ENCODE results near the gene AARS2. TPM values are rescaled to one million over a fixed set of nuclear protein-coding genes. Genes with fewer than 3 reads are reported as not detected.

The AARS2 gene
- total and polyA plus RNA-seq, 9 of the 15 experiments (the other 6 are each of a cell fraction or from before 2014, with no cell fraction given) = 0.97 to 34.0 (median 18.3) TPM

DNA sequence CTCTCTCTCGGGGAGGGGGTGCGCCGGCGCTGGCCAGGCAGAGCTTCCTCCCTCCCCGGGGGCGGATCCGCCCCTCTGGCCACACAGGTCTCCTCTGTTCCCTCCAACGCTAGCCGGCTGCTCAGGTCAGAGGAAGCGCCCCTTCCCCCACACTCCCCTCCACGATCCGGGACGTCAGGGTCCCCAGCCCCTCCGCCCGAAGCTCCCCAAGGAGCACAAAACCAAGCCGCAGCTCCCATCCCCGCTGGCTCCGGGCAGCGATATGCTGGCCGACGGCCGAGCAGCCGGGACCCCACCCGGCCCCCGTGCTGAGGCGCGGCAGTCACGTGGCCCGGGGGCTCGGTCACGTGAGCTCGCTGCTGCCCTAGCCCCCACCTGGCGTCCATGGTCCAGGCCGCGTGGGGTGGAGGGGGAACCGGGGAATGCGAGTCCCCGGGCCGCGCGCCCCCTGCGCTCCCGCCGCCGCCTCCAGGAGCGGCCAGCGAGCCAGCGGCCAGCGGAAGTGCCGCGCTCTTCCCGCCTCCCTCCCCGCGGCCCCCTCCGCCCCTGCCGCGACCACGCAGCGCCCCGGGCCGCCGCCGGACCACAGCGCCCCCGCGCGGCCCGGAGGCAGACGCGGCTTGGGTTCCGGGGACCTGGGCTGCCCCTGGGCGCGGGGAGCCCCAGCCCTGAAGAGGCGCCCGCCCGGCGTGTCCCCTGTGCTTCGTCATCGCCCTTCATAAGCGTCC, 56.0 kb downstream of the AARS2 start, which contains the start of gene SLC35B2 (continued):
- TF ChIP-seq IRF2 (CRISPR knock-in tag; IDR thresholded peaks at IDR 0.05) (no peak), MCM5 (IDR thresholded peaks at IDR 0.05; ENCODE audit: low read depth) (no peak), NELFE (IDR thresholded peaks at IDR 0.05; ENCODE audit: insufficient read depth, insufficient read length) (no peak), POLR2H (tag; IDR thresholded peaks at IDR 0.05; ENCODE audit: low read depth) (peak; percentile 75), SMAD3 (CRISPR knock-in tag; conservative IDR thresholded peaks at IDR 0.05) (no peak), ZKSCAN1 (IDR thresholded peaks at IDR 0.05; ENCODE audit: low read depth, low read length) (no peak; the same call in none of the 2 replicates), HEY1 (CRISPR knock-in tag; IDR thresholded peaks at IDR 0.05; ENCODE audit: borderline replicate concordance) (no peak), UBTF (IDR thresholded peaks at IDR 0.05; ENCODE audit: borderline replicate concordance in 1 of 2, low read depth in 2 of 2, low read length in 2 of 2) (no peak), SUPT5H (IDR thresholded peaks at IDR 0.05) (peak; percentile 70), ZNF551 (CRISPR knock-in tag; IDR thresholded peaks at IDR 0.05) (no peak), ZNF134 (CRISPR knock-in tag; conservative IDR thresholded peaks at IDR 0.05) (no peak), CEBPZ (IDR thresholded peaks at IDR 0.05; ENCODE audit: borderline replicate concordance, low read depth, low read length) (no peak), BRD4 (IDR thresholded peaks at IDR 0.05) (0 out of 2 replicates have a peak, but pooled peaks have one; percentile 42), ZEB2 (IDR thresholded peaks at IDR 0.05) (no peak), CBX8 (IDR thresholded peaks at IDR 0.05; ENCODE audit: borderline replicate concordance, extremely low read depth, low read depth, low read length, poor library complexity, severe bottlenecking) (no peak), ZNF780A (CRISPR knock-in tag; IDR thresholded peaks at IDR 0.05) (no peak), ZNF384 (IDR thresholded peaks at IDR 0.05; ENCODE audit: low read depth, low read length) (0 out of 2 replicates have a peak, but pooled peaks have one; percentile 14), THRAP3 (IDR thresholded peaks at IDR 0.05; ENCODE audit: borderline replicate concordance) (no peak)
- TF ChIP-seq, protein P1, sequence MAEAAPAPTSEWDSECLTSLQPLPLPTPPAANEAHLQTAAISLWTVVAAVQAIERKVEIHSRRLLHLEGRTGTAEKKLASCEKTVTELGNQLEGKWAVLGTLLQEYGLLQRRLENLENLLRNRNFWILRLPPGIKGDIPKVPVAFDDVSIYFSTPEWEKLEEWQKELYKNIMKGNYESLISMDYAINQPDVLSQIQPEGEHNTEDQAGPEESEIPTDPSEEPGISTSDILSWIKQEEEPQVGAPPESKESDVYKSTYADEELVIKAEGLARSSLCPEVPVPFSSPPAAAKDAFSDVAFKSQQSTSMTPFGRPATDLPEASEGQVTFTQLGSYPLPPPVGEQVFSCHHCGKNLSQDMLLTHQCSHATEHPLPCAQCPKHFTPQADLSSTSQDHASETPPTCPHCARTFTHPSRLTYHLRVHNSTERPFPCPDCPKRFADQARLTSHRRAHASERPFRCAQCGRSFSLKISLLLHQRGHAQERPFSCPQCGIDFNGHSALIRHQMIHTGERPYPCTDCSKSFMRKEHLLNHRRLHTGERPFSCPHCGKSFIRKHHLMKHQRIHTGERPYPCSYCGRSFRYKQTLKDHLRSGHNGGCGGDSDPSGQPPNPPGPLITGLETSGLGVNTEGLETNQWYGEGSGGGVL (CRISPR knock-in tag; IDR thresholded peaks at IDR 0.05) = no peak
- TF ChIP-seq, protein P2, sequence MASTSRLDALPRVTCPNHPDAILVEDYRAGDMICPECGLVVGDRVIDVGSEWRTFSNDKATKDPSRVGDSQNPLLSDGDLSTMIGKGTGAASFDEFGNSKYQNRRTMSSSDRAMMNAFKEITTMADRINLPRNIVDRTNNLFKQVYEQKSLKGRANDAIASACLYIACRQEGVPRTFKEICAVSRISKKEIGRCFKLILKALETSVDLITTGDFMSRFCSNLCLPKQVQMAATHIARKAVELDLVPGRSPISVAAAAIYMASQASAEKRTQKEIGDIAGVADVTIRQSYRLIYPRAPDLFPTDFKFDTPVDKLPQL (IDR thresholded peaks at IDR 0.05; ENCODE audit: extremely low read depth, insufficient read length) = no peak
